GM18519 (cell line): ENCODE measurements around the gene PRDX4.
A peak's percentile ranks its signal among the peaks of the same experiment; 100 is the strongest.
"Not testable (repeated sequence)": the region's sequence is repeated elsewhere in the genome, so short reads cannot be mapped to it uniquely, and the experiment has no call there.

Experiments used
- ATAC-seq: cut with Tn5 transposase; IDR thresholded peaks from one replicate; pipeline ENCODE4 v1.9.1; 2021; ENCODE audit warnings: mild to moderate bottlenecking, moderate library complexity; ENCODE audit not compliant: unreplicated experiment, low FRiP score

Gene PRDX4

DNA sequence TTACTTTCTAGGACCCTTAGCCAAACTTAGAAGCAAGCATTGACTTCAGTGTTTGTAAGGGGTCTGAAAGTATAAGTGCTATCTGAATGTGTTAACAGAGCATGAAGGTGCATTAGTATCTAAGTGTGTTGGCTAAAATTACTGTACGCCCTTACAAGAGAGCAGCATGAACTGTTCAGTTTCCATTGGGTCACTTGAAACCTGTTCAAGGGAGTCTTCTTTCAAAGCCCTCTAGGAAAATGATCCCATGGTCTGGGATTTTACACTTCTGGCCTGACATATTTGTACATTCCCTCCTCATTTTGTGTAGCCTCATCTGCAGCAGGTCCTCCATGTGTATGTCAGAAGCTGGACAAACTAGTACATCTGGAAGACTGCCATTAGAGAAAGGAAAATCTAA is 3.2 kb downstream of the PRDX4 start:
- no peak for ATAC-seq

DNA sequence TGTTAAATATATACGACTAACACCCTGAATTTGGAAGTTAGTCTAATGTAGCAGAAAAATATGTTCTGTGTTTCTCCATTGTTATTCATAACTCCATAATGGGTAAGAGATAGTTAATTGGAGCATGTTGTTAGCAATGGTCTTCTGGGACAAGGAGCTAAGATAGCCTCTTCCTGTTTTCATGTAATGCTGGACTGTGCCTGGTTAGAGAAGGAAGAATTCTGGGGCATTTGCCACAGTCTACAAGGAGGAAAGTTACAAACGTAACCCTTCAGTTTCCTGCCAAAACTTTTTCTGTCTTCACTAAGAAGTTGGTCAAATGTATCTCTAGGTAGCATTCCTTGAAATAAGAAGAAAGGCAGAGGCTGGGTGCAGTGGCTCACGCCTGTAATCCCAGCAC is 5.8 kb downstream of the PRDX4 start:
- ATAC-seq = no peak

DNA sequence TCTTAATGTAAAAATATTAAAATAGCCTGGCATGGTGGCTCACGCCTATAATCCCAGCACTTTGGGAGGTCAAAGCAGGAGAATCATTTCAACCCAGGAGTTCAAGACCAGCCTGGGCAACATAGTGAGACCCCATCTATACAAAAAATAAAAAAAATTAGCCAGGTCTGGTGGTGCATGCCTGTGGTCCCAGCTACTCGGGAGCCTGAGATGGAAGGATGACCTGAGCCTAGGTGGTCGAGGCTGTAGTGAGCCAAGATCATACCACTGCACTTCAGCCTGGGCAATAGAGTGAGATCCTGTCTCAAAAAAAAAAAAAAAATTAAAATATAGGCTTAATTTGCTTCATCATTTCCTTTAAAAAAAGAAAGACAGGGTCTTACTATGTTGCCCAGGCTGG is 9.2 kb downstream of the PRDX4 start:
- not testable (repeated sequence) for ATAC-seq

- no peak for ATAC-seq
Measured at GRCh38 chrX:23692166-23692565, 24.9 kb downstream of the PRDX4 start.

GRCh38 chrX:23694606-23695005 is 27.3 kb downstream of the PRDX4 start:
- ATAC-seq = no peak

GRCh38 chrX:23699636-23700194 is 32.4 kb downstream of the PRDX4 start:
- ATAC-seq = no peak

GRCh38 chrX:23704673-23705206 is 37.4 kb downstream of the PRDX4 start:
- ATAC-seq = no peak

DNA sequence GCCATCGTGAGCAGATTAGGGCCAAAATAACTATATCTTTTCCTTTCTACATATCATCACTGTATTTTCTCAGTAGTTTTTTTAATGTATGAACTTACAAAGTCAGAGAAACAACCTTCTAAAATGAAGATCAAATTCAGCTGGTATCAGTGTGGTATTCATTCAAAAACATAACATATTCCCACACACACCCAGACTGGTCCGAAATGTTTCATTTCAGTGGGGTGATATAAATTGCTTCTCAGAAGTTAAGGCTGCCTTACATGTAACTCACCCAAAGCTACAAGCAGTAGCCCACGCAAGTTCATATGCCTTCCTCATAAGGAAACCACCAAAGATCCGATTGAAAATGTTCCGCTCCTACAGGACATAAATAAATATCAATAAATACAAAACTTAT is 37.9 kb downstream of the PRDX4 start:
- no peak for ATAC-seq

GRCh38 chrX:23720117-23720677 is 52.9 kb downstream of the PRDX4 start:
- ATAC-seq = no peak

DNA sequence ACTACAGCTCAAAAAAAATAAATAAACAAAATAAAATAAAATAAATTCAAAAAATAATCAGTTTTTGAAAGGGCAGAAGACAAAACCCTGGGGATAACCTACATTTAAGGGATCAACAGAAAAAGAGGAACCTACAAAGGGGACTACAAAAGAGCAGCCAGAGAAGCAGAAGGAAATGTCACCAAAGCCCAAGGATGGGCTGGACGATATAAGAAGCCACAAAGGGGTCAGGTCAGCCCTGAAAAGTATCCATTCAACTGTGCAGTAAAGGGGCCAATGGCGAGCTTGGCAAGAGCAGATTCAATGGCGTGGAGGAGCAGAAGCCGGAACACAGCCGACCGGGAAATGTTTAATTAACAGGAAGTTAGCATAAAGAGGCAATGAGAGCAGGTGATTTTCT is 58.9 kb downstream of the PRDX4 start:
- ATAC-seq = no peak

GRCh38 chrX:23727206-23727605 is 59.9 kb downstream of the PRDX4 start:
- ATAC-seq = no peak

DNA sequence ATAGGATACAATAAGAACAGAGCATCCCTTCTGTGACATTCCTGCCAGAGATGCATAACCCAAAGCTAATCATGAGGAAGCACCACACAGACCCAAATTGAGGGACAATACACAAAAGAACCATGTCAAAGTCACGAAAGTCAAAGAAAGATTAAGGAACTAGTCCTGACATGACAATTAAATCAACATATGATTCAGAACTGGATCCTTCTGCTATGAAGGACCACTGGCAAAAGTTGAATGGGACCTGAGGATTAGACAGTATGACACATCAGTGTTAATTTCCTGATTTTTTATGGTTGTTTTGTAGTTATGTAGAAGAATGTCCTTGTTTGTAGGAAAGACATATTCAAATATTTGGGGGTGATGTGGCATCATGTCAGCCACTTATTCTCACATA is 61.9 kb downstream of the PRDX4 start:
- ATAC-seq = no peak

GRCh38 chrX:23731951-23732350 is 64.7 kb downstream of the PRDX4 start:
- ATAC-seq = no peak

GRCh38 chrX:23732704-23733103 is 65.4 kb downstream of the PRDX4 start:
- peak; percentile 95 for ATAC-seq
